ENCODE measurements around the gene IMMP2L.

- no peak for TF ChIP-seq CTCF (IDR thresholded peaks at IDR 0.05 in 4 of 5, conservative IDR thresholded peaks at IDR 0.05 in 1 of 5)
- TF ChIP-seq POLR2A (IDR thresholded peaks at IDR 0.05): no peak
These were observed 290.2 kb downstream of the IMMP2L start for GRCh38 chr7:111272092-111272491.

Measured in gastrocnemius medialis (tissue), 4 donors.